SK-N-SH (cell line): Measurements from ENCODE around the gene SDK1. TPM values are rescaled to one million over a fixed set of nuclear protein-coding genes. Genes with fewer than 3 reads are reported as not detected.

ENCODE experiments used
- CTCF ChIA-PET: fragments of 300-600, 350-600 bp; formaldehyde crosslinking; extraction: SDS; loops from one replicate; lab custom pipeline; 2021; lab: Yijun Ruan, JAX
- POLR2A ChIA-PET: fragments of 350-600 bp; sonication (Branson Sonifier 250); formaldehyde crosslinking; extraction: SDS; loops from one replicate; lab custom pipeline; 2020; ENCODE audit warnings: antibody characterized with exemption, inconsistent platforms; lab: Yijun Ruan, JAX
- DNase-seq: peaks from one replicate; pipeline ENCODE4 v3.0.0; 2012
- H2AFZ ChIP-seq: fragments of 200-600 bp; sonication (generic); 2 replicates; pipeline ENCODE4 v1.8.1; 2016; ENCODE audit warnings: antibody characterized with exemption, mild to moderate bottlenecking, low read depth
- H3F3A ChIP-seq: fragments of 200-600 bp; sonication (generic); replicated peaks from 2 replicates; pipeline ENCODE3; 2016; ENCODE audit warnings: antibody characterized with exemption, mild to moderate bottlenecking; ENCODE audit not compliant: insufficient read depth
- H3K27ac ChIP-seq, 2 experiments: fragments of 200-500 bp in 1 of 2; fragments of 200-600 bp in 1 of 2; sonication (Bioruptor generic) in 1 of 2; sonication (generic), shearing (Covaris generic) in 1 of 2; 2 replicates each; pipeline versions ENCODE4 v1.5.1 to v1.6.1; 2014 to 2016; ENCODE audit warnings: low read depth in 2 of 2, inconsistent platforms in 1 of 2, low read length in 1 of 2, mild to moderate bottlenecking in 1 of 2, mixed read lengths in 1 of 2
- H3K27me3 ChIP-seq: fragments of 200-600 bp; sonication (generic), shearing (Covaris generic); 2 replicates; pipeline ENCODE4 v1.6.1; 2016; ENCODE audit warnings: mixed run types; ENCODE audit not compliant: insufficient read depth
- H3K36me3 ChIP-seq, 2 experiments: fragments of 200-500 bp in 1 of 2; fragments of 200-600 bp in 1 of 2; sonication (Bioruptor generic) in 1 of 2; sonication (generic) in 1 of 2; replicated peaks in 1 of 2; 2 replicates each; pipeline versions ENCODE3 to v1.5.1; 2014 to 2016; ENCODE audit warnings: low read length in 1 of 2, mild to moderate bottlenecking in 1 of 2; ENCODE audit not compliant: insufficient read depth in 2 of 2, control insufficient read depth in 1 of 2
- H3K4me1 ChIP-seq, 2 experiments: fragments of 200-500 bp in 1 of 2; fragments of 200-600 bp in 1 of 2; sonication (Bioruptor generic) in 1 of 2; sonication (generic), shearing (Covaris generic) in 1 of 2; 2 replicates each; pipeline versions ENCODE4 v1.5.1 to v1.6.1; 2014 to 2016; ENCODE audit warnings: low read depth in 1 of 2, low read length in 1 of 2, mixed run types in 1 of 2; ENCODE audit not compliant: insufficient read depth in 2 of 2, control insufficient read depth in 1 of 2
- H3K4me2 ChIP-seq: fragments of 200-600 bp; sonication (generic), shearing (Covaris generic); 2 replicates; pipeline ENCODE4 v1.6.1; 2017; ENCODE audit warnings: mixed run types
- H3K4me3 ChIP-seq, 2 experiments: fragments of 200-500 bp in 1 of 2; fragments of 200-600 bp in 1 of 2; sonication (Bioruptor generic) in 1 of 2; sonication (generic), shearing (Covaris generic) in 1 of 2; 2 replicates each; pipeline versions ENCODE4 v1.5.1 to v1.8.1; 2014 to 2016; ENCODE audit warnings: low read depth in 2 of 2, inconsistent platforms in 1 of 2, low read length in 1 of 2, mild to moderate bottlenecking in 1 of 2, mixed read lengths in 1 of 2, moderate library complexity in 1 of 2
- H3K79me2 ChIP-seq: fragments of 200-600 bp; sonication (generic); 2 replicates; pipeline ENCODE4 v1.8.1; 2017; ENCODE audit warnings: mild to moderate bottlenecking; ENCODE audit not compliant: insufficient read depth
- H3K9ac ChIP-seq: fragments of 200-600 bp; sonication (generic); 2 replicates; pipeline ENCODE4 v1.6.1; 2017; ENCODE audit warnings: mixed run types
- H3K9me2 ChIP-seq: fragments of 200-600 bp; sonication (generic); 2 replicates; pipeline ENCODE4 v1.6.1; 2017; ENCODE audit warnings: mixed run types
- H3K9me3 ChIP-seq: fragments of 200-600 bp; sonication (generic); 2 replicates; pipeline ENCODE4 v1.6.1; 2017; ENCODE audit warnings: mixed run types, mild to moderate bottlenecking, moderate library complexity
- H4K20me1 ChIP-seq: fragments of 200-600 bp; sonication (generic); 2 replicates; pipeline ENCODE4 v1.6.1; 2017; ENCODE audit warnings: mild to moderate bottlenecking, mixed run types; ENCODE audit not compliant: insufficient read depth
- CHD2 ChIP-seq: fragments of 150-350 bp; IDR thresholded peaks from 2 replicates; pipeline ENCODE4 v1.6.1; 2018; ENCODE audit warnings: low read length; ENCODE audit not compliant: partially characterized antibody
- GABPA ChIP-seq: IDR thresholded peaks from 2 replicates; pipeline ENCODE4 v1.4.0; 2012; ENCODE audit warnings: low read depth, mild to moderate bottlenecking
- GATA2 ChIP-seq: sonication (generic); formaldehyde crosslinking; IDR thresholded peaks from 2 replicates; pipeline ENCODE4 v1.5.0; 2020; ENCODE audit warnings: mild to moderate bottlenecking, missing genetic modification reagents
- JUND ChIP-seq: IDR thresholded peaks from 2 replicates; pipeline ENCODE4 v1.4.0; 2012
- MXI1 ChIP-seq: IDR thresholded peaks from 2 replicates; pipeline ENCODE4 v1.6.1; 2012; ENCODE audit warnings: mild to moderate bottlenecking, low read depth, low read length, improper control_type of control experiment
- NRF1 ChIP-seq: IDR thresholded peaks from 2 replicates; pipeline ENCODE4 v1.6.1; 2012; ENCODE audit warnings: low read depth, mild to moderate bottlenecking, low read length
- RAD21 ChIP-seq: IDR thresholded peaks from 2 replicates; pipeline ENCODE4 v1.6.1; 2012; ENCODE audit warnings: mild to moderate bottlenecking, low read length
- RXRA ChIP-seq: IDR thresholded peaks from 2 replicates; pipeline ENCODE4 v1.4.0; 2012; ENCODE audit warnings: low read depth, mild to moderate bottlenecking, borderline replicate concordance
- TCF12 ChIP-seq: IDR thresholded peaks from 2 replicates; pipeline ENCODE4 v1.4.0; 2012
- YY1 ChIP-seq: IDR thresholded peaks from 2 replicates; pipeline ENCODE4 v1.4.0; 2012; ENCODE audit warnings: low read depth, mild to moderate bottlenecking
- WGBS: methylation state at CpG from one replicate; pipeline ENCODE4 v1.1.6; 2017; ENCODE audit warnings: low lambda C conversion rate; 5-methylcytosine and 5-hydroxymethylcytosine counted together
- polyA plus RNA-seq, 3 experiments: library from polyadenylated mRNA; depleted of rRNA; stranded (reverse); fragments of >200 nt; gene quantifications; 2 replicates each; pipeline ENCODE4 v1.2.3, GENCODE V29; 2012
- TF ChIP-seq, protein P1 (sequence below): fragments of 150-350 bp; IDR thresholded peaks from 2 replicates; pipeline ENCODE4 v1.6.1; 2017; ENCODE audit warnings: antibody characterized with exemption, low read length, low read depth, borderline replicate concordance
- TF ChIP-seq, protein P2 (sequence below): IDR thresholded peaks from 2 replicates; pipeline ENCODE4 v1.4.0; 2012; ENCODE audit warnings: low read depth, borderline replicate concordance
- TF ChIP-seq, protein P3 (sequence below): IDR thresholded peaks from 2 replicates; pipeline ENCODE4 v1.6.1; 2012; ENCODE audit warnings: mild to moderate bottlenecking, low read depth, low read length, moderate library complexity
- TF ChIP-seq, protein P4 (sequence below): fragments of 200-600 bp; sonication (generic); IDR thresholded peaks from 2 replicates; pipeline ENCODE4 v1.6.1; 2017; ENCODE audit warnings: antibody characterized with exemption, mild to moderate bottlenecking, moderate library complexity

SDK1 gene
- polyA plus RNA-seq, 1 of the 3 experiments (the other 2 are of a cell fraction) = 1.2 TPM

DNA sequence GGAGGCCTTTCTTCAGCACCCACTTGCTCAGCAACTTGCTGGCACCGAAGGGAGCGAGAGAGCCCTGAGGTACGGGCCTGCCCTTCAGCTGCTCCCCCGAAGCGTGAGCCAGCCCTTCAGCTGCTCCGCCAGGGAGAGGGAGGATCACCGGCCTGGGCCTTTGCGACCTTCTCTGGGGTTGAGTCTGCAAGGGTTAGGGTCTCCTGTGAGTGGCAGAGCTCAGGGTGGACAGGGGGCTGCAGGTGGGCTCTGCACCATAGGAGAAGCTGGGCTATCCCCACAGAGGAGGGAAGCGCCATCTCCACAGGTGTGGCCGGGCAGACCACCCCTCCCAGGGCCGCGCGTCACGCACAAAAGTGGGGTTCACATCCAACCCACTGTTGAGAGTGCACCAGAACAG lies 890.5 kb downstream of the SDK1 start (continued):
- TF ChIP-seq, protein P1, sequence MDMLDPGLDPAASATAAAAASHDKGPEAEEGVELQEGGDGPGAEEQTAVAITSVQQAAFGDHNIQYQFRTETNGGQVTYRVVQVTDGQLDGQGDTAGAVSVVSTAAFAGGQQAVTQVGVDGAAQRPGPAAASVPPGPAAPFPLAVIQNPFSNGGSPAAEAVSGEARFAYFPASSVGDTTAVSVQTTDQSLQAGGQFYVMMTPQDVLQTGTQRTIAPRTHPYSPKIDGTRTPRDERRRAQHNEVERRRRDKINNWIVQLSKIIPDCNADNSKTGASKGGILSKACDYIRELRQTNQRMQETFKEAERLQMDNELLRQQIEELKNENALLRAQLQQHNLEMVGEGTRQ = no peak
- no peak for TF ChIP-seq RXRA
- TF ChIP-seq, all 33 proteins: peak for 0

DNA sequence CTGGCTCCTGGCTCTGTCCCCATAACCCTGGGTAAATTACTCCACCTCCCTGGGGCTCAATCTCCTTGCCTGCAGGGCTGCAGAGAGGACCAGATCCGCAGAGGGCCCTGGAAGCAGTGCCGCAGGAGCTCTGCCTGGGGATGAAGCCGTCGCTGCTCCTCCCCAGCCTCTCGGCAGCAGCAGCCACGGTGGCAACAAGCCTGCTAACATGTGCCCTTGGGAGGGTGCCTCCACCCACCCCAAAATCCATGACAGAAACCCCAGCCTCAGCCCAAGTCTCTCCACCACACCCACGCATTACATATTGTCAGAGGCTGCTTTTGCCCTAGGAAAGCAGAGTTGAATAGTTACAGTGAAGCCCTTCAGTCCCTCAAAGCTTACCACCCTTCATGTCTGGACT lies 894.6 kb downstream of the SDK1 start:
- ChIA-PET POLR2A (no interaction called here), CTCF (interaction anchor here (2.3 kb wide), 1 partner anchor 10 kb away, joined by 7 read pairs; no protein-coding TSS in a partner anchor)
- Histone ChIP-seq H3K4me3 (no peak overlapping the region), H3K9me2 (no peaks in the 10 kb centered on the region), H3K27ac (no peak overlapping the region), H3F3A (no peaks in the 10 kb centered on the region), H2AFZ (no peak overlapping the region), H3K27me3 (no peaks in the 10 kb centered on the region), H3K36me3 (no peaks in the 10 kb centered on the region), H4K20me1 (no peaks in the 10 kb centered on the region), H3K4me2 (no peak overlapping the region), H3K4me1 (peaks cover 0 to 12% of the 10 kb centered on the region in 2 experiments; a peak in 1 of 4 replicates), H3K9me3 (0 out of 2 replicates have a peak, but pooled peaks cover 3% of the 10 kb centered on the region), H3K9ac (no peak overlapping the region), H3K79me2 (no peaks in the 10 kb centered on the region)
- WGBS = 76% methylated on average over 6 of the region's 7 CpGs
- no peak for DNase-seq
- TF ChIP-seq RXRA = no peak
- no peak for TF ChIP-seq GATA2 (CRISPR knock-in tag)
- TF ChIP-seq CHD2 = no peak
- TF ChIP-seq RAD21 = no peak
- TF ChIP-seq, protein P2, sequence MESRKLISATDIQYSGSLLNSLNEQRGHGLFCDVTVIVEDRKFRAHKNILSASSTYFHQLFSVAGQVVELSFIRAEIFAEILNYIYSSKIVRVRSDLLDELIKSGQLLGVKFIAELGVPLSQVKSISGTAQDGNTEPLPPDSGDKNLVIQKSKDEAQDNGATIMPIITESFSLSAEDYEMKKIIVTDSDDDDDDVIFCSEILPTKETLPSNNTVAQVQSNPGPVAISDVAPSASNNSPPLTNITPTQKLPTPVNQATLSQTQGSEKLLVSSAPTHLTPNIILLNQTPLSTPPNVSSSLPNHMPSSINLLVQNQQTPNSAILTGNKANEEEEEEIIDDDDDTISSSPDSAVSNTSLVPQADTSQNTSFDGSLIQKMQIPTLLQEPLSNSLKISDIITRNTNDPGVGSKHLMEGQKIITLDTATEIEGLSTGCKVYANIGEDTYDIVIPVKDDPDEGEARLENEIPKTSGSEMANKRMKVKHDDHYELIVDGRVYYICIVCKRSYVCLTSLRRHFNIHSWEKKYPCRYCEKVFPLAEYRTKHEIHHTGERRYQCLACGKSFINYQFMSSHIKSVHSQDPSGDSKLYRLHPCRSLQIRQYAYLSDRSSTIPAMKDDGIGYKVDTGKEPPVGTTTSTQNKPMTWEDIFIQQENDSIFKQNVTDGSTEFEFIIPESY = no peak
- no peak for TF ChIP-seq YY1
- no peak for TF ChIP-seq NRF1
- TF ChIP-seq, protein P3, sequence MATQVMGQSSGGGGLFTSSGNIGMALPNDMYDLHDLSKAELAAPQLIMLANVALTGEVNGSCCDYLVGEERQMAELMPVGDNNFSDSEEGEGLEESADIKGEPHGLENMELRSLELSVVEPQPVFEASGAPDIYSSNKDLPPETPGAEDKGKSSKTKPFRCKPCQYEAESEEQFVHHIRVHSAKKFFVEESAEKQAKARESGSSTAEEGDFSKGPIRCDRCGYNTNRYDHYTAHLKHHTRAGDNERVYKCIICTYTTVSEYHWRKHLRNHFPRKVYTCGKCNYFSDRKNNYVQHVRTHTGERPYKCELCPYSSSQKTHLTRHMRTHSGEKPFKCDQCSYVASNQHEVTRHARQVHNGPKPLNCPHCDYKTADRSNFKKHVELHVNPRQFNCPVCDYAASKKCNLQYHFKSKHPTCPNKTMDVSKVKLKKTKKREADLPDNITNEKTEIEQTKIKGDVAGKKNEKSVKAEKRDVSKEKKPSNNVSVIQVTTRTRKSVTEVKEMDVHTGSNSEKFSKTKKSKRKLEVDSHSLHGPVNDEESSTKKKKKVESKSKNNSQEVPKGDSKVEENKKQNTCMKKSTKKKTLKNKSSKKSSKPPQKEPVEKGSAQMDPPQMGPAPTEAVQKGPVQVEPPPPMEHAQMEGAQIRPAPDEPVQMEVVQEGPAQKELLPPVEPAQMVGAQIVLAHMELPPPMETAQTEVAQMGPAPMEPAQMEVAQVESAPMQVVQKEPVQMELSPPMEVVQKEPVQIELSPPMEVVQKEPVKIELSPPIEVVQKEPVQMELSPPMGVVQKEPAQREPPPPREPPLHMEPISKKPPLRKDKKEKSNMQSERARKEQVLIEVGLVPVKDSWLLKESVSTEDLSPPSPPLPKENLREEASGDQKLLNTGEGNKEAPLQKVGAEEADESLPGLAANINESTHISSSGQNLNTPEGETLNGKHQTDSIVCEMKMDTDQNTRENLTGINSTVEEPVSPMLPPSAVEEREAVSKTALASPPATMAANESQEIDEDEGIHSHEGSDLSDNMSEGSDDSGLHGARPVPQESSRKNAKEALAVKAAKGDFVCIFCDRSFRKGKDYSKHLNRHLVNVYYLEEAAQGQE = no peak
- TF ChIP-seq TCF12 = no peak
- TF ChIP-seq MXI1 = no peak
- no peak for TF ChIP-seq JUND
- TF ChIP-seq, protein P4, sequence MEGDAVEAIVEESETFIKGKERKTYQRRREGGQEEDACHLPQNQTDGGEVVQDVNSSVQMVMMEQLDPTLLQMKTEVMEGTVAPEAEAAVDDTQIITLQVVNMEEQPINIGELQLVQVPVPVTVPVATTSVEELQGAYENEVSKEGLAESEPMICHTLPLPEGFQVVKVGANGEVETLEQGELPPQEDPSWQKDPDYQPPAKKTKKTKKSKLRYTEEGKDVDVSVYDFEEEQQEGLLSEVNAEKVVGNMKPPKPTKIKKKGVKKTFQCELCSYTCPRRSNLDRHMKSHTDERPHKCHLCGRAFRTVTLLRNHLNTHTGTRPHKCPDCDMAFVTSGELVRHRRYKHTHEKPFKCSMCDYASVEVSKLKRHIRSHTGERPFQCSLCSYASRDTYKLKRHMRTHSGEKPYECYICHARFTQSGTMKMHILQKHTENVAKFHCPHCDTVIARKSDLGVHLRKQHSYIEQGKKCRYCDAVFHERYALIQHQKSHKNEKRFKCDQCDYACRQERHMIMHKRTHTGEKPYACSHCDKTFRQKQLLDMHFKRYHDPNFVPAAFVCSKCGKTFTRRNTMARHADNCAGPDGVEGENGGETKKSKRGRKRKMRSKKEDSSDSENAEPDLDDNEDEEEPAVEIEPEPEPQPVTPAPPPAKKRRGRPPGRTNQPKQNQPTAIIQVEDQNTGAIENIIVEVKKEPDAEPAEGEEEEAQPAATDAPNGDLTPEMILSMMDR = no peak
- TF ChIP-seq GABPA = no peak
